ENCODE results near the gene RPTOR.

RPTOR gene

GRCh38 chr17:80649672-80650330 lies 105.2 kb downstream of the RPTOR start:
- WGBS: 78% methylated on average over 14 of the region's 14 CpGs
- Histone ChIP-seq H3K36me3 (ENCODE audit: insufficient read depth, low read length) (no peaks in the 10 kb centered on the region), H3K27me3 (ENCODE audit: insufficient read depth, low read length) (no peaks in the 10 kb centered on the region), H3K9me3 (ENCODE audit: insufficient read depth, low read depth, low read length) (no peaks in the 10 kb centered on the region), H3K9ac (ENCODE audit: low read depth, low read length) (no peak overlapping the region), H3K4me1 (ENCODE audit: insufficient read depth, low read length) (peaks cover 22% of the 10 kb centered on the region), H3K4me3 (ENCODE audit: low read length) (no peak overlapping the region), H3K27ac (ENCODE audit: low read depth, low read length) (no peak overlapping the region)

- Histone ChIP-seq H3K4me1 (ENCODE audit: insufficient read depth, low read length) (peaks cover 22% of the 10 kb centered on the region), H3K4me3 (ENCODE audit: low read length) (no peak overlapping the region), H3K27ac (ENCODE audit: low read depth, low read length) (no peak overlapping the region), H3K36me3 (ENCODE audit: insufficient read depth, low read length) (no peaks in the 10 kb centered on the region), H3K27me3 (ENCODE audit: insufficient read depth, low read length) (no peaks in the 10 kb centered on the region), H3K9ac (ENCODE audit: low read depth, low read length) (no peak overlapping the region), H3K9me3 (ENCODE audit: insufficient read depth, low read depth, low read length) (no peaks in the 10 kb centered on the region)
- WGBS: 54% methylated on average over 6 of the region's 8 CpGs
Measured at GRCh38 chr17:80650331-80650672, 105.7 kb downstream of the RPTOR start.

GRCh38 chr17:80650751-80651518 lies 106.3 kb downstream of the RPTOR start:
- no peaks in the 10 kb centered on the region for H3K36me3 ChIP-seq (ENCODE audit: insufficient read depth, low read length)
- H3K27me3 ChIP-seq (ENCODE audit: insufficient read depth, low read length): no peaks in the 10 kb centered on the region
- no peaks in the 10 kb centered on the region for H3K9me3 ChIP-seq (ENCODE audit: insufficient read depth, low read depth, low read length)
- WGBS: 82% methylated on average over 15 of the region's 17 CpGs
- H3K27ac ChIP-seq (ENCODE audit: low read depth, low read length): no peak overlapping the region
- H3K4me3 ChIP-seq (ENCODE audit: low read length): no peak overlapping the region
- H3K4me1 ChIP-seq (ENCODE audit: insufficient read depth, low read length): peaks cover 22% of the 10 kb centered on the region
- H3K9ac ChIP-seq (ENCODE audit: low read depth, low read length): no peak overlapping the region

- H3K27ac ChIP-seq (ENCODE audit: low read depth, low read length): no peak overlapping the region
- no peaks in the 10 kb centered on the region for H3K9me3 ChIP-seq (ENCODE audit: insufficient read depth, low read depth, low read length)
- H3K4me3 ChIP-seq (ENCODE audit: low read length): no peak overlapping the region
- H3K27me3 ChIP-seq (ENCODE audit: insufficient read depth, low read length): no peaks in the 10 kb centered on the region
- 92% methylated on average over 3 of the region's 3 CpGs for WGBS
- H3K9ac ChIP-seq (ENCODE audit: low read depth, low read length): no peak overlapping the region
- no peaks in the 10 kb centered on the region for H3K36me3 ChIP-seq (ENCODE audit: insufficient read depth, low read length)
- peaks cover 18% of the 10 kb centered on the region for H3K4me1 ChIP-seq (ENCODE audit: insufficient read depth, low read length)
Measured at GRCh38 chr17:80652756-80653330, 108.2 kb downstream of the RPTOR start.

DNA sequence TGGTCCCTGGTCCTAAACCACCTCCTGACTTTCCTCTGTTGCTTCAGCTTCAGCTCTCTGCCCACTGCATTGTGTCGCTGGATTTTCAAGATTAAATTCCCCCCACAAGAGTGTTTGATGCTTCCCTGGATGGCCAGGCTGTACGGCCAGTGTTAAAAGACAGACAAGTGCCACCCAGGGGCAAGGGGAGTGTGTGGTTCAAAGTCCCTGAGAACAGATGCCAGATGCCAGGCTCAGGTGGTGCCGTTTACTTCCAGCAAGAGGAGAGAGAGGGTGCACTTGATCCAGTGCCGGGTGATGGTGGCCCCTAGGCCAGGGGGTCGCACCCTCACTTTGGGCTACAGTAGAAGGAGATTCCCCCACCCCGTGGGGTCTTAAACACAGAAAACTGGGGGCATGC lies 109.2 kb downstream of the RPTOR start:
- 95% methylated on average over 6 of the region's 6 CpGs for WGBS
- Histone ChIP-seq H3K4me3 (ENCODE audit: low read length) (no peak overlapping the region), H3K9me3 (ENCODE audit: insufficient read depth, low read depth, low read length) (no peaks in the 10 kb centered on the region), H3K27ac (ENCODE audit: low read depth, low read length) (no peak overlapping the region), H3K27me3 (ENCODE audit: insufficient read depth, low read length) (no peaks in the 10 kb centered on the region), H3K9ac (ENCODE audit: low read depth, low read length) (no peak overlapping the region), H3K4me1 (ENCODE audit: insufficient read depth, low read length) (peaks cover 18% of the 10 kb centered on the region), H3K36me3 (ENCODE audit: insufficient read depth, low read length) (no peaks in the 10 kb centered on the region)

DNA sequence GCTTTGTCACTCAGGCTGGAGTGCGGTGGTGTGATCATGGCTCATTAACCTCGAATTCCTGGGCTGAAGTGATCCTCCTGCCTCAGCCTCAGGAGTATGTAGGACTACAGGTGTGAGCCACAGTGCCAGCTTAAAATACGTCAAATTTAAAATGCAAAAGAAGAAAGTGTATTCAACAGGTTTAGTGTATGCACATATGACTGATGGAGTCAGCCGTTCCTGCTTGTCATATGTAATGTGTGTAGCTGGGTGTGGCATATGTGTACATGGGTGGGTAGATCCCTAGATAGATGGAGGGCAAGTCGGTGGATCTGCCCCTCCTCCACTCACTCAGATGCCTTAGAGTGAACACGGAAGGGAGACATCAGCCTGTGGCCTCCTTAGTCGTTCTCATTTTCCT lies 111.0 kb downstream of the RPTOR start:
- Histone ChIP-seq H3K27ac (ENCODE audit: low read depth, low read length) (no peak overlapping the region), H3K9me3 (ENCODE audit: insufficient read depth, low read depth, low read length) (no peaks in the 10 kb centered on the region), H3K4me1 (ENCODE audit: insufficient read depth, low read length) (peaks cover 2% of the 10 kb centered on the region), H3K4me3 (ENCODE audit: low read length) (no peak overlapping the region), H3K36me3 (ENCODE audit: insufficient read depth, low read length) (no peaks in the 10 kb centered on the region), H3K9ac (ENCODE audit: low read depth, low read length) (no peak overlapping the region), H3K27me3 (ENCODE audit: insufficient read depth, low read length) (no peaks in the 10 kb centered on the region)
- 92% methylated on average over 7 of the region's 7 CpGs for WGBS

GRCh38 chr17:80656590-80656989 lies 112.0 kb downstream of the RPTOR start:
- H3K9ac ChIP-seq (ENCODE audit: low read depth, low read length): no peak overlapping the region
- peaks cover 3% of the 10 kb centered on the region; the same call in 1 of the 2 replicates for H3K4me1 ChIP-seq (ENCODE audit: insufficient read depth, low read length)
- H3K9me3 ChIP-seq (ENCODE audit: insufficient read depth, low read depth, low read length): no peaks in the 10 kb centered on the region
- no peaks in the 10 kb centered on the region for H3K27me3 ChIP-seq (ENCODE audit: insufficient read depth, low read length)
- 67% methylated on average over 8 of the region's 8 CpGs for WGBS
- no peak overlapping the region for H3K27ac ChIP-seq (ENCODE audit: low read depth, low read length)
- H3K36me3 ChIP-seq (ENCODE audit: insufficient read depth, low read length): no peaks in the 10 kb centered on the region
- no peak overlapping the region for H3K4me3 ChIP-seq (ENCODE audit: low read length)

DNA sequence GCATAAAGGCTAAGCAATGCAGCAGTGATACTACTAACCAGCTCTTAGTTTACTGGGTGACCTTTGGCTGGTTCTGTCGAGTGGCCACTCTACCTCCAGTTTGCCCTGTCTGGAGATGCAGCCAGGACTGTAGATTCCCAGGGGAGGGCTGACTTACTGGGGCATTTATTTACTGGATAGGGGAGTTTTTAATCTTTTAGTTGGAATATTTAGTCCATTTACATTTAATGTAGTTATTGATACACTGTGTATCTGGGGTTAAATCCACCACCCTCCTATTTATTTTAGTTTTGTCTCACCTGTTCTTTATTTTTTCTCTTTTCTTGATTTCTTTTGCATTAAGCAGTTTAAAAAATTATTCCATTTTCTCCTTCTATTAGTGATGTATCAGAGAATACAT lies 112.9 kb downstream of the RPTOR start:
- WGBS: 83% methylated on average over 1 of the region's 1 CpG
- no peak overlapping the region for H3K9ac ChIP-seq (ENCODE audit: low read depth, low read length)
- H3K4me1 ChIP-seq (ENCODE audit: insufficient read depth, low read length): peaks cover 3% of the 10 kb centered on the region; the same call in 1 of the 2 replicates
- H3K27ac ChIP-seq (ENCODE audit: low read depth, low read length): no peak overlapping the region
- H3K36me3 ChIP-seq (ENCODE audit: insufficient read depth, low read length): no peaks in the 10 kb centered on the region
- H3K9me3 ChIP-seq (ENCODE audit: insufficient read depth, low read depth, low read length): no peaks in the 10 kb centered on the region
- no peak overlapping the region for H3K4me3 ChIP-seq (ENCODE audit: low read length)
- no peaks in the 10 kb centered on the region for H3K27me3 ChIP-seq (ENCODE audit: insufficient read depth, low read length)

DNA sequence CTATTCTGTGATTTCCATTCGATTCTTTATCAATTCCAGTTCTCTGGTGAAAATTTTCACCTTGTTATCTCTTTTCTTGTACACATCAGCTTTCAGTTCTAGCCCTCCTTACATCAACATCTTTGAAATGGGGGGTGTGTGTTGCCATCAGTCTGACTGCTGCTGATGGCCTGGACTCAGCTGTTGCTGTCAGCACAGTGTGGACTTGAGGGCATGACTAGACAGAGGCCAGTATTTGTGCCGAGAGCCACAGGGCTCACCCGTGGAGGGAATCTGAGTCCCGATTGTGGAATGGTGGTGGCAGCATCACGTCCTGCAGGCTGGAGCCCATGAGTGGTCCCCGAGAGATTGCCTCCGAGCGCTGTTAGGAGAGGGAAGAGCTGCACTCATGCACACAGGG lies 114.2 kb downstream of the RPTOR start:
- no peaks in the 10 kb centered on the region for H3K36me3 ChIP-seq (ENCODE audit: insufficient read depth, low read length)
- no peaks in the 10 kb centered on the region for H3K9me3 ChIP-seq (ENCODE audit: insufficient read depth, low read depth, low read length)
- 91% methylated on average over 8 of the region's 8 CpGs for WGBS
- H3K4me1 ChIP-seq (ENCODE audit: insufficient read depth, low read length): peaks cover 5% of the 10 kb centered on the region; the same call in 1 of the 2 replicates
- H3K27me3 ChIP-seq (ENCODE audit: insufficient read depth, low read length): no peaks in the 10 kb centered on the region
- H3K9ac ChIP-seq (ENCODE audit: low read depth, low read length): no peak overlapping the region
- H3K27ac ChIP-seq (ENCODE audit: low read depth, low read length): no peak overlapping the region
- H3K4me3 ChIP-seq (ENCODE audit: low read length): no peak overlapping the region

DNA sequence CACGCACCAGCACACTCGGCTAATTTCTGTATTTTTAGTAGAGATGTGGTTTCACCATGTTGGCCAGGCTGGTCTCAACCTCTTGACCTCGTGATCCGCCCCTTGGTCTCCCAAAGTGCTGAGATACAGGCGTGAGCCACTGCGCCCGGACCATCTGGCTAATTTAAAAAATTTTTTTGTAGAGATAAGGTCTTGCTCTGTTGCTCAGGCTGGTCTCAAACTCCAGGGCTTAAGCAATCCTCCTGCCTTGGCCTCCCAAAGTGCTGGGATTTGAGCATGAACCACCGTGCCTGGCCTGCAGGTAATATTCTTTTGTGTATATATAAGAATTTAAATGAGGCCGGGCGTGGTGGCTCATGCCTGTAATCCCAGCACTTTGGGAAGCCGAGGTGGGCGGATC lies 115.0 kb downstream of the RPTOR start:
- H3K9me3 ChIP-seq (ENCODE audit: insufficient read depth, low read depth, low read length): no peaks in the 10 kb centered on the region
- peaks cover 13% of the 10 kb centered on the region for H3K4me1 ChIP-seq (ENCODE audit: insufficient read depth, low read length)

GRCh38 chr17:80660527-80661198 lies 116.0 kb downstream of the RPTOR start:
- 84% methylated on average over 13 of the region's 13 CpGs for WGBS
- Histone ChIP-seq H3K27ac (ENCODE audit: low read depth, low read length) (no peak overlapping the region), H3K9me3 (ENCODE audit: insufficient read depth, low read depth, low read length) (no peaks in the 10 kb centered on the region), H3K4me1 (ENCODE audit: insufficient read depth, low read length) (peaks cover 16% of the 10 kb centered on the region), H3K27me3 (ENCODE audit: insufficient read depth, low read length) (no peaks in the 10 kb centered on the region), H3K9ac (ENCODE audit: low read depth, low read length) (no peak overlapping the region), H3K36me3 (ENCODE audit: insufficient read depth, low read length) (no peaks in the 10 kb centered on the region), H3K4me3 (ENCODE audit: low read length) (no peak overlapping the region)

More for the DNA sequence above, 115.0 kb downstream of the RPTOR start:
- Histone ChIP-seq H3K36me3 (ENCODE audit: insufficient read depth, low read length) (no peaks in the 10 kb centered on the region), H3K27ac (ENCODE audit: low read depth, low read length) (no peak overlapping the region), H3K27me3 (ENCODE audit: insufficient read depth, low read length) (no peaks in the 10 kb centered on the region), H3K4me3 (ENCODE audit: low read length) (no peak overlapping the region), H3K9ac (ENCODE audit: low read depth, low read length) (no peak overlapping the region)
- WGBS: 96% methylated on average over 12 of the region's 12 CpGs
